Stomach (tissue), 4 donors: ENCODE measurements around the gene EIF4G3.

ENCODE experiments used
- CTCF ChIP-seq, 7 experiments: fragments of 450-650 bp in 4 of 7; fragments of 200-600 bp in 3 of 7; sonication (generic) in 3 of 7; IDR thresholded peaks; one replicate each; pipeline ENCODE4 v1.5.1; 2016 to 2019; ENCODE audit warnings: antibody characterized with exemption in 7 of 7, control low read depth in 2 of 7, mild to moderate bottlenecking in 1 of 7
- EP300 ChIP-seq: sonication (generic); formaldehyde crosslinking; IDR thresholded peaks from one replicate; pipeline ENCODE4 v1.6.1; 2017; ENCODE audit warnings: antibody characterized with exemption
- POLR2A ChIP-seq, 4 donors: fragments of 450-650 bp; IDR thresholded peaks; one replicate each; pipeline ENCODE4 v1.6.1; 2016; ENCODE audit warnings: antibody characterized with exemption in 4 of 4, control low read depth in 2 of 4, mild to moderate bottlenecking in 1 of 4, moderate library complexity in 1 of 4
- POLR2AphosphoS5 ChIP-seq, 3 donors: sonication (generic); formaldehyde crosslinking; IDR thresholded peaks; one replicate each; pipeline ENCODE4 v1.6.1; 2016; ENCODE audit warnings: antibody characterized with exemption in 3 of 3

GRCh38 chr1:21174230-21174629 is 2.5 kb downstream of the EIF4G3 start:
- TF ChIP-seq EP300: no peak
- TF ChIP-seq CTCF (IDR thresholded peaks at IDR 0.05): no peak
- no peak for TF ChIP-seq POLR2AphosphoS5 (IDR thresholded peaks at IDR 0.05)
- no peak for TF ChIP-seq POLR2A (IDR thresholded peaks at IDR 0.05)
